Vagina (tissue), 2 donors: ENCODE data around the gene FRAT1. TPM values are rescaled to one million over a fixed set of nuclear protein-coding genes. Genes with fewer than 3 reads are reported as not detected.
"Not testable (repeated sequence)": the region's sequence is repeated elsewhere in the genome, so short reads cannot be mapped to it uniquely, and the experiment has no call there.

ENCODE experiments used
- DNase-seq, 2 donors: peaks; one replicate each; pipeline ENCODE4 v3.0.0-alpha.2; 2017; ENCODE audit errors: extremely low spot score in 2 of 2
- H3K27ac ChIP-seq: fragments of 200-600 bp; sonication (generic); one replicate; pipeline ENCODE4 v1.5.1; 2019
- H3K27me3 ChIP-seq: fragments of 200-600 bp; sonication (generic); one replicate; pipeline ENCODE4 v1.5.1; 2019
- H3K36me3 ChIP-seq, 2 donors: fragments of 200-600 bp; sonication (generic); one replicate each; pipeline ENCODE4 v1.5.1; 2017 to 2019
- H3K4me1 ChIP-seq: fragments of 200-600 bp; sonication (generic); one replicate; pipeline ENCODE4 v1.5.1; 2019
- H3K4me3 ChIP-seq, 2 donors: fragments of 200-600 bp; sonication (generic); 1 replicate in 1 of 2; 2 replicates in 1 of 2; pipeline ENCODE4 v1.5.1; 2016 to 2019
- H3K9me3 ChIP-seq: fragments of 200-600 bp; sonication (generic); one replicate; pipeline ENCODE4 v1.5.1; 2019
- POLR2A ChIP-seq, 2 donors: fragments of 450-650 bp; IDR thresholded peaks; one replicate each; pipeline ENCODE4 v1.6.1; 2017; ENCODE audit warnings: antibody characterized with exemption in 2 of 2, mild to moderate bottlenecking in 2 of 2, moderate library complexity in 2 of 2
- POLR2AphosphoS5 ChIP-seq, 2 donors: sonication (generic); formaldehyde crosslinking; IDR thresholded peaks; one replicate each; pipeline ENCODE4 v1.9.0; 2017; ENCODE audit warnings: antibody characterized with exemption in 2 of 2, mild to moderate bottlenecking in 2 of 2, low read depth in 1 of 2; ENCODE audit not compliant: insufficient read depth in 1 of 2
- intact Hi-C: fragments of 100-400 bp; cut with DNase I; formaldehyde crosslinking; loops from one replicate; pipeline ENCODE4 v1.15.1; 2023
- total RNA-seq: library from RNA; depleted of rRNA; stranded (reverse); fragments of >200 nt; gene quantifications from one replicate; pipeline ENCODE4 v1.2.3, GENCODE V29; 2016
- TF ChIP-seq, protein P1 (sequence below), 3 experiments: fragments of 450-650 bp in 2 of 3; fragments of 200-600 bp in 1 of 3; sonication (generic) in 1 of 3; IDR thresholded peaks; one replicate each; pipeline ENCODE4 v1.5.1; 2017 to 2019; ENCODE audit warnings: antibody characterized with exemption in 3 of 3, mild to moderate bottlenecking in 2 of 3, moderate library complexity in 2 of 3

The FRAT1 gene
- total RNA-seq, 1 donor from 2014 or later, result 4.4 TPM

GRCh38 chr10:97341416-97341815, 22.3 kb downstream of the FRAT1 start:
- intact Hi-C loops, result no loop called here
- no peak for DNase-seq

GRCh38 chr10:97343664-97344063, 24.6 kb downstream of the FRAT1 start:
- intact Hi-C loops, H3K27me3 ChIP-seq, H3K36me3 ChIP-seq, H3K9me3 ChIP-seq, H3K27ac ChIP-seq, DNase-seq, H3K4me3 ChIP-seq, H3K4me1 ChIP-seq: not testable (repeated sequence)

More at GRCh38 chr10:97341416-97341815, 22.3 kb downstream of the FRAT1 start:
- no peak overlapping the region for H3K4me3 ChIP-seq
- H3K27ac ChIP-seq, result no peak overlapping the region
- no peaks in the 10 kb centered on the region for H3K27me3 ChIP-seq
- H3K9me3 ChIP-seq, result no peaks in the 10 kb centered on the region
- TF ChIP-seq POLR2A (IDR thresholded peaks at IDR 0.05) (no peak), POLR2AphosphoS5 (IDR thresholded peaks at IDR 0.05; ENCODE audit: insufficient read depth in 1 of 2, low read depth in 1 of 2) (no peak)
- TF ChIP-seq, protein P1, sequence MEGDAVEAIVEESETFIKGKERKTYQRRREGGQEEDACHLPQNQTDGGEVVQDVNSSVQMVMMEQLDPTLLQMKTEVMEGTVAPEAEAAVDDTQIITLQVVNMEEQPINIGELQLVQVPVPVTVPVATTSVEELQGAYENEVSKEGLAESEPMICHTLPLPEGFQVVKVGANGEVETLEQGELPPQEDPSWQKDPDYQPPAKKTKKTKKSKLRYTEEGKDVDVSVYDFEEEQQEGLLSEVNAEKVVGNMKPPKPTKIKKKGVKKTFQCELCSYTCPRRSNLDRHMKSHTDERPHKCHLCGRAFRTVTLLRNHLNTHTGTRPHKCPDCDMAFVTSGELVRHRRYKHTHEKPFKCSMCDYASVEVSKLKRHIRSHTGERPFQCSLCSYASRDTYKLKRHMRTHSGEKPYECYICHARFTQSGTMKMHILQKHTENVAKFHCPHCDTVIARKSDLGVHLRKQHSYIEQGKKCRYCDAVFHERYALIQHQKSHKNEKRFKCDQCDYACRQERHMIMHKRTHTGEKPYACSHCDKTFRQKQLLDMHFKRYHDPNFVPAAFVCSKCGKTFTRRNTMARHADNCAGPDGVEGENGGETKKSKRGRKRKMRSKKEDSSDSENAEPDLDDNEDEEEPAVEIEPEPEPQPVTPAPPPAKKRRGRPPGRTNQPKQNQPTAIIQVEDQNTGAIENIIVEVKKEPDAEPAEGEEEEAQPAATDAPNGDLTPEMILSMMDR (IDR thresholded peaks at IDR 0.05), result no peak
- no peaks in the 10 kb centered on the region for H3K36me3 ChIP-seq
- peaks cover 16% of the 10 kb centered on the region for H3K4me1 ChIP-seq

GRCh38 chr10:97347317-97347716, 28.2 kb downstream of the FRAT1 start:
- H3K27me3 ChIP-seq, result no peaks in the 10 kb centered on the region
- TF ChIP-seq, protein P1 (IDR thresholded peaks at IDR 0.05), result no peak
- TF ChIP-seq POLR2A (IDR thresholded peaks at IDR 0.05) (no peak), POLR2AphosphoS5 (IDR thresholded peaks at IDR 0.05; ENCODE audit: insufficient read depth in 1 of 2, low read depth in 1 of 2) (no peak)
- H3K4me3 ChIP-seq, result no peak overlapping the region
- no peak overlapping the region for H3K27ac ChIP-seq
- no peaks in the 10 kb centered on the region for H3K36me3 ChIP-seq
- H3K9me3 ChIP-seq, result no peaks in the 10 kb centered on the region
- DNase-seq, result no peak
- H3K4me1 ChIP-seq, result no peaks in the 10 kb centered on the region
- intact Hi-C loops, result no loop called here

- Histone ChIP-seq H3K27ac (no peak overlapping the region), H3K4me3 (no peak overlapping the region), H3K27me3 (no peaks in the 10 kb centered on the region), H3K9me3 (no peaks in the 10 kb centered on the region), H3K4me1 (no peaks in the 10 kb centered on the region), H3K36me3 (no peaks in the 10 kb centered on the region)
- intact Hi-C loops, result no loop called here
- no peak for TF ChIP-seq POLR2AphosphoS5 (IDR thresholded peaks at IDR 0.05; ENCODE audit: insufficient read depth in 1 of 2, low read depth in 1 of 2)
- TF ChIP-seq, protein P1 (IDR thresholded peaks at IDR 0.05), result no peak
- no peak for DNase-seq
These were observed 30.9 kb downstream of the FRAT1 start for GRCh38 chr10:97349752-97350513.

DNA sequence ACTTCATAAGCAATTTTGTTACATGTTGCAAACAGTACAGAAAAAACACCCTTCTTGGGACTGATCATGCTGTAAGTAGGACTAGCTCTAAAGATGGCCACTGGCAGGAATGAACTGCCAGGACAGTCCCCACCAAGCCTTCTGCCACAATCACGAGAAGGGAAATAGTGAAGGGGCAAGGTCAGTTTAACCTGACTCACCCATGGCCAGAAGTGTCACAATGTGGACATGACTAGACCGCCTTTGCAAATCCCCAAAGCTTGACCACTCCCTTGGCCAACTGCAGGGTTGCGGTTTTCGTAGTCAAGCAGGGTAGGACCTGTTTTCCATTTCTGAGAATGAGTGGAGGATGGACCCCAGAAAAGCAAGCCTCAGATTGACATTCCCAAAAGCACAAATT, 34.9 kb downstream of the FRAT1 start:
- intact Hi-C loops, result no loop called here
- no peaks in the 10 kb centered on the region for H3K4me1 ChIP-seq
- H3K27ac ChIP-seq, result no peak overlapping the region

More for the DNA sequence above, 34.9 kb downstream of the FRAT1 start:
- no peak for DNase-seq
- TF ChIP-seq, protein P1 (IDR thresholded peaks at IDR 0.05), result no peak
- TF ChIP-seq POLR2AphosphoS5 (IDR thresholded peaks at IDR 0.05; ENCODE audit: insufficient read depth in 1 of 2, low read depth in 1 of 2), result no peak
- no peak for TF ChIP-seq POLR2A (IDR thresholded peaks at IDR 0.05)
- Histone ChIP-seq H3K36me3 (no peaks in the 10 kb centered on the region), H3K4me3 (no peak overlapping the region), H3K27me3 (no peaks in the 10 kb centered on the region), H3K9me3 (no peaks in the 10 kb centered on the region)
